Measurements from ENCODE around the gene TXN. TPM values are rescaled to one million over a fixed set of nuclear protein-coding genes. Genes with fewer than 3 reads are reported as not detected.

The TXN gene
- total RNA-seq, 1 experiment from 2014 or later, result 280 TPM

- Histone ChIP-seq H3K79me1 (ENCODE audit: insufficient read depth, low read depth, low read length, poor library complexity, severe bottlenecking) (no peaks in the 10 kb centered on the region), H2BK5ac (ENCODE audit: insufficient read length, low read length) (no peak overlapping the region), H4K91ac (ENCODE audit: insufficient read length, low read depth, low read length) (no peak overlapping the region), H3T11ph (ENCODE audit: low read length) (no peak overlapping the region), H3K4ac (ENCODE audit: low read depth, low read length) (no peak overlapping the region), H2BK20ac (ENCODE audit: low read depth, low read length, poor library complexity, severe bottlenecking) (no peak overlapping the region), H2BK120ac (ENCODE audit: low read depth, low read length, poor library complexity, severe bottlenecking) (no peak overlapping the region), H3K23me2 (ENCODE audit: insufficient read length, low read depth, low read length, poor library complexity, severe bottlenecking) (no peaks in the 10 kb centered on the region), H3K14ac (ENCODE audit: insufficient read depth, low read length) (no peak overlapping the region), H3K9ac (ENCODE audit: extremely low read depth, insufficient read length, low read length) (no peak overlapping the region), H3K23ac (ENCODE audit: insufficient read length, low read depth, low read length) (no peak overlapping the region), H3K4me2 (ENCODE audit: insufficient read depth, insufficient read length, low read length) (no peak overlapping the region), H2AK5ac (ENCODE audit: insufficient read length, low read length) (no peak overlapping the region), H3K4me1 (ENCODE audit: insufficient read depth, low read length) (peaks cover 9% of the 10 kb centered on the region), H3K18ac (ENCODE audit: insufficient read length, low read depth, low read length) (no peak overlapping the region), H3K56ac (ENCODE audit: insufficient read length, low read depth, low read length) (no peak overlapping the region), H2AFZ (ENCODE audit: low read length) (no peak overlapping the region), H2BK12ac (ENCODE audit: insufficient read length, low read depth, low read length) (no peak overlapping the region), H4K20me1 (ENCODE audit: control insufficient read depth, insufficient read depth, insufficient read length) (no peaks in the 10 kb centered on the region), H3K9me3 (ENCODE audit: control insufficient read depth, low read depth, low read length) (no peaks in the 10 kb centered on the region), H3K27ac (ENCODE audit: insufficient read length, low read depth, low read length) (no peak overlapping the region), H4K5ac (ENCODE audit: insufficient read length, low read depth, low read length) (no peak overlapping the region), H3K79me2 (ENCODE audit: insufficient read depth, low read length) (no peaks in the 10 kb centered on the region; the same call in 1 of the 2 replicates), H4K8ac (replicated peaks; ENCODE audit: insufficient read length, low read depth, low read length) (no peak overlapping the region), H2BK15ac (ENCODE audit: low read depth, low read length) (no peak overlapping the region), H3K27me3 (ENCODE audit: insufficient read depth, low read length) (no peaks in the 10 kb centered on the region)
- DNase-seq, result no peak
- Mint-ChIP-seq H3K27ac (no peak overlapping the region; a peak in 1 of 7 replicates), H3K27me3 (ENCODE audit: low read depth) (0 out of 2 replicates have a peak, but pooled peaks cover 2% of the 10 kb centered on the region), H3K36me3 (ENCODE audit: insufficient read depth in 1 of 3, low read depth in 3 of 3) (no peaks in the 10 kb centered on the region; a peak in 1 of 7 replicates), H3K4me1 (peaks cover 12 to 18% of the 10 kb centered on the region in 2 experiments), H3K4me3 (no peak overlapping the region), H3K9me3 (peaks cover under 1 to 5% of the 10 kb centered on the region in 2 experiments; a peak in 3 of 5 replicates)
- no CpG with 5 or more reads among the region's 4 CpGs for WGBS (ENCODE audit: extremely low coverage, insufficient read length, low lambda C conversion rate)
- no peak for TF ChIP-seq CTCF (conservative IDR thresholded peaks at IDR 0.05)
These were observed 4.6 kb upstream of the TXN start for GRCh38 chr9:110260911-110261310.

All from H9 (cell line).